T-helper 1 cell (primary cell): ENCODE measurements around the gene ATP4B.

ENCODE experiments used
- DNase-seq, 5 donors: peaks; one replicate each; pipeline ENCODE4 v3.0.0-alpha.2; 2012 to 2020

Gene ATP4B

DNA sequence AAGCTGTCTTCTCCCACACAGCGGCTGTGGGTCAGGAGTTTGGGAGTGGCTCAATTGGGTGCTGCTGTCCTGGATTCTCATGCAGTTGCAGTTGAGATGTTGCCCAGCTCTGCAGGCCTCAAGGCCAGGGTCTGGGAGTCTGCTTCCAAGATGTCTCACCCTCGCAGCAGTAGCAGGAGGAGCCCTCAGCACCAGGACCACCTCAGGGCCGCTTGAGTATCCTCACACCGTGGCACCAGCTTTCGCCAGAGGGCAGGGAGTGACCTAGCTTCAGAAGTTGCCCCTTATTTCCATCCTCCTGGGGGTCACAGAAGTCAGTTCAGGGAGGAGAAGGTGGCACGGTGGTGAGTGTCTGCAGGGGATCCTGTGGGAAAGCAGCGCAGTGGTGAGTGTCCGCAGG is 52.5 kb downstream of the ATP4B start:
- DNase-seq: no peak

GRCh38 chr13:113604186-113604585 is 53.8 kb downstream of the ATP4B start:
- no peak for DNase-seq

DNA sequence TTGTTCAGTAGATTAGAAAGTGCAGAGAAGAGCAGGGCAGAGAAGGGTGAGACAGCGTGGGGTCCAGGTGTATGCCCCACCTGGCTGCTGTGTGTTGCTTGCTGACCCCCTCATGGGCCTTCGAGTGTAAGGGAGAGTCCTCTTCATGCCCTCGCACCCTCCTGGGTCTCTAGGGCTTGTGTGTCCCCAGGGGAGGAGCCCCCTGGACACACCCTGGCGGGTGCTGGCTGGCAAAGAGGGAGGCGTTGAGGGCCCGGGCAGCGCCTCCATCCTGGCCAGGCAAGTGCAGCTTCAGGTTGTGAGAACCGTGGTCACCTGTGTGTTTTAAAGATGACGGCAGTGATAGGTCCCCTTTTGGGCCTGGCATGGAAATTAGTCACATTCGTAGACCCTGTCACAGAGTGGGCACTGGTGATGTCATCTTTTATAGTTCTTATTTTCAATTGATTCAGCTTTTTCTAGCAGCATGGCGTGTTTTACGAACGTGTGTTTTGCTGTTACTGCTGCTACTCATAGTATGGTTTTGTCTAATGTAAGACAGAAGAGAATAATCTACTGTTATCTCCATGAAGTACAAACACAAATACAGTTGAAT is 54.8 kb downstream of the ATP4B start:
- DNase-seq: no peak

- DNase-seq: no peak
These were observed 55.6 kb downstream of the ATP4B start for GRCh38 chr13:113602291-113602988.

- no peak for DNase-seq
These were observed 56.6 kb downstream of the ATP4B start for GRCh38 chr13:113601166-113602070.

GRCh38 chr13:113599391-113599790 is 58.6 kb downstream of the ATP4B start:
- no peak for DNase-seq
